Activated CD8-positive, alpha-beta T cell treated with anti-CD3 and anti-CD28 coated beads for 36 hours (primary cell): ENCODE data around the gene PARP1. TPM values are rescaled to one million over a fixed set of nuclear protein-coding genes. Genes with fewer than 3 reads are reported as not detected.

Source experiments
- ATAC-seq: fragments of 200-7000 bp; cut with Tn5 transposase; one replicate; pipeline ENCODE4 v1.10.0; 2021; ENCODE audit warnings: mild to moderate bottlenecking, moderate library complexity
- CTCF ChIA-PET: fragments of 350-600 bp; sonication (Branson Sonifier 250); formaldehyde crosslinking; loops from one replicate; lab custom pipeline; 2021; ENCODE audit warnings: antibody characterized with exemption; lab: Charles Lee
- POLR2A ChIA-PET: fragments of 350-600 bp; sonication (Branson Sonifier 250); formaldehyde crosslinking; loops from one replicate; lab custom pipeline; 2021; ENCODE audit warnings: antibody characterized with exemption; lab: Charles Lee
- DNase-seq: peaks from one replicate; pipeline ENCODE4 v3.0.0-alpha.2; 2020
- H3K27ac Mint-ChIP-seq: one replicate; pipeline ENCODE4 v1.8.0; 2021; ENCODE audit warnings: mild to moderate bottlenecking, mixed read lengths
- H3K27me3 Mint-ChIP-seq: one replicate; pipeline ENCODE4 v1.8.0; 2021; ENCODE audit warnings: mixed read lengths
- H3K36me3 Mint-ChIP-seq: one replicate; pipeline ENCODE4 v1.8.0; 2021; ENCODE audit warnings: low read depth, mixed read lengths
- H3K4me1 Mint-ChIP-seq: one replicate; pipeline ENCODE4 v1.8.0; 2021; ENCODE audit warnings: low read depth, mixed read lengths
- H3K4me3 Mint-ChIP-seq: one replicate; pipeline ENCODE4 v1.8.0; 2021; ENCODE audit warnings: mild to moderate bottlenecking, moderate library complexity, mixed read lengths
- H3K9me3 Mint-ChIP-seq: one replicate; pipeline ENCODE4 v1.8.0; 2021; ENCODE audit warnings: mixed read lengths
- intact Hi-C: fragments of 100-400 bp; cut with micrococcal nuclease; formaldehyde crosslinking; loops from one replicate; pipeline ENCODE4 v1.10.0; 2022
- total RNA-seq, 2 experiments: library from RNA; stranded (reverse); gene quantifications; one replicate each; pipeline ENCODE4 v1.2.3, GENCODE V29; 2021
- TF ChIP-seq, protein P1 (sequence below): fragments of 200-600 bp; IDR thresholded peaks from one replicate; pipeline ENCODE4 v1.8.0; 2022; ENCODE audit warnings: antibody characterized with exemption, mild to moderate bottlenecking

Gene PARP1
- total RNA-seq, 2 experiments from 2014 or later: 203 to 206 TPM

DNA sequence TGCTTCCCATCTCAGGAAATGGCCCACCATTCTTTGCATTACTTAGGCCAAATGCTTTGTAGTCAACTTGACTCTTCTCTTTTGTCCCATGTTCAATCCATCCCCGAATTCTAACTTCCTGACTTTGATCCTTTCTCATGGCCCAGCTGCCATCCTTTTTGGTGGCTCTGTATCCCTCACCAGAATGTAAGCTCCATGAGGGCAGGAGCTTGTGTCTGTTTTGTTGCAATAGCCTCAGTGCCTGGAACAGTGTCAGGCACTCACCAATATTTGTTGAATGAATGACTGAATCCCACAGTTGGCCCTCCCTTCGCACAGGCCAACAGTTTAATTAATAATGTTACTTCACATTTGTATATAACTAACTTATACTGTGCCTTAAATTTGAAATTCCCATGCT, 3.1 kb upstream of the PARP1 start:
- Mint-ChIP-seq H3K36me3 (peaks cover 7% of the 10 kb centered on the region), H3K27ac (no peak overlapping the region), H3K27me3 (no peaks in the 10 kb centered on the region), H3K9me3 (peaks cover 2% of the 10 kb centered on the region), H3K4me3 (no peak overlapping the region), H3K4me1 (peaks cover 7% of the 10 kb centered on the region)
- POLR2A ChIA-PET: interaction anchor here (1.4 kb wide), 1 partner anchor 14 kb away, joined by 3 read pairs; no protein-coding TSS in a partner anchor
- intact Hi-C loops: no loop called here
- TF ChIP-seq, protein P1, sequence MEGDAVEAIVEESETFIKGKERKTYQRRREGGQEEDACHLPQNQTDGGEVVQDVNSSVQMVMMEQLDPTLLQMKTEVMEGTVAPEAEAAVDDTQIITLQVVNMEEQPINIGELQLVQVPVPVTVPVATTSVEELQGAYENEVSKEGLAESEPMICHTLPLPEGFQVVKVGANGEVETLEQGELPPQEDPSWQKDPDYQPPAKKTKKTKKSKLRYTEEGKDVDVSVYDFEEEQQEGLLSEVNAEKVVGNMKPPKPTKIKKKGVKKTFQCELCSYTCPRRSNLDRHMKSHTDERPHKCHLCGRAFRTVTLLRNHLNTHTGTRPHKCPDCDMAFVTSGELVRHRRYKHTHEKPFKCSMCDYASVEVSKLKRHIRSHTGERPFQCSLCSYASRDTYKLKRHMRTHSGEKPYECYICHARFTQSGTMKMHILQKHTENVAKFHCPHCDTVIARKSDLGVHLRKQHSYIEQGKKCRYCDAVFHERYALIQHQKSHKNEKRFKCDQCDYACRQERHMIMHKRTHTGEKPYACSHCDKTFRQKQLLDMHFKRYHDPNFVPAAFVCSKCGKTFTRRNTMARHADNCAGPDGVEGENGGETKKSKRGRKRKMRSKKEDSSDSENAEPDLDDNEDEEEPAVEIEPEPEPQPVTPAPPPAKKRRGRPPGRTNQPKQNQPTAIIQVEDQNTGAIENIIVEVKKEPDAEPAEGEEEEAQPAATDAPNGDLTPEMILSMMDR: no peak
- no peak for ATAC-seq
- CTCF ChIA-PET: interaction anchor here (1.2 to 6.7 kb wide), 2 partner anchors 10 to 47 kb away, joined by 3 to 95 read pairs; no protein-coding TSS in a partner anchor
- DNase-seq: no peak

DNA sequence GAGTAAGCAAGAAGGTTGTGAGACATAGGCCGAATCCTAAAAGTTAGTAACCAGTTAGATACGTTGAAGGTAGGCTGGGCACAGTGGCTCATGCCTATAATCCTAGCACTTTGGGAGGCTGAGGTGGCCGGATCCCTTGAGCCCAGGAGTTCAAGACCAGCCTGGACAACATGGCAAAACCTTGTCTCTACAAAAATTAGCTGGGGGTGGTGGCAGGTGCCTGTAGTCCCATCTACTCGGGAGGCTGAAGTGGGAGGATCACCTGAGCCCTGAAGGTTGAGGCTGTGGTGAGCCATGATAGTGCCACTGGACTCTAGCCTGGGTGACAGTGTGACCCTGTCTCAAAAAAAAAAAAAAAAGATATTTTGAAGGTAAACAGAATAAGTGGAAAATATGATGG, 1.5 kb upstream of the PARP1 start:
- Mint-ChIP-seq H3K4me1 (peaks cover 21% of the 10 kb centered on the region), H3K9me3 (peaks cover 2% of the 10 kb centered on the region), H3K4me3 (no peak overlapping the region), H3K27me3 (no peaks in the 10 kb centered on the region), H3K36me3 (peaks cover 13% of the 10 kb centered on the region), H3K27ac (no peak overlapping the region)
- ChIA-PET CTCF (interaction anchor here (1.4 to 6.7 kb wide), 7 partner anchors 12 to 284 kb away, joined by 4 to 95 read pairs (median 20); partner anchors contain the start of gene STUM), POLR2A (interaction anchor here (0.7 to 1.9 kb wide), 2 partner anchors 37 to 1581 kb away, joined by 5 to 6 read pairs; no protein-coding TSS in a partner anchor)
- TF ChIP-seq, protein P1: no peak
- DNase-seq (no peak), ATAC-seq (no peak)
- intact Hi-C loops: no loop called here

- no peaks in the 10 kb centered on the region for H3K27me3 Mint-ChIP-seq
Measured at GRCh38 chr1:226408285-226409184, 642 bp upstream of the PARP1 start.

GRCh38 chr1:226407199-226407496, 745 bp downstream of the PARP1 start:
- peaks cover 37% of the 10 kb centered on the region for H3K4me1 Mint-ChIP-seq
- peak overlapping the region; percentile 99 for H3K4me3 Mint-ChIP-seq
- DNase-seq (no peak), ATAC-seq (no peak)
- TF ChIP-seq, protein P1: no peak
- peak overlapping the region; percentile 98 for H3K27ac Mint-ChIP-seq
- peaks cover 2% of the 10 kb centered on the region for H3K9me3 Mint-ChIP-seq
- ChIA-PET POLR2A (interaction anchor here (1.0 to 3.1 kb wide), 9 partner anchors 10 to 532 kb away, joined by 3 to 17 read pairs (median 4); partner anchors contain the start of genes H3-3A and LIN9), CTCF (interaction anchor here (1.0 to 6.7 kb wide), 23 partner anchors 14 to 419 kb away, joined by 3 to 95 read pairs (median 5); partner anchors contain the start of genes MIXL1 and STUM)
- H3K27me3 Mint-ChIP-seq: no peaks in the 10 kb centered on the region
- H3K36me3 Mint-ChIP-seq: peaks cover 20% of the 10 kb centered on the region
- intact Hi-C loops: no loop called here

More at GRCh38 chr1:226408285-226409184, 642 bp upstream of the PARP1 start:
- H3K27ac Mint-ChIP-seq: peak overlapping the region; percentile 86
- intact Hi-C loops: no loop called here
- ATAC-seq (no peak), DNase-seq (no peak)
- CTCF ChIA-PET: interaction anchor here (0.6 to 6.7 kb wide), 35 partner anchors 12 to 417 kb away, joined by 3 to 95 read pairs (median 4); partner anchors contain the start of genes MIXL1 and STUM
- POLR2A ChIA-PET: interaction anchor here (0.7 to 3.1 kb wide), 13 partner anchors 8 to 1582 kb away, joined by 3 to 17 read pairs (median 4); partner anchors contain the start of genes H3-3A and LIN9
- TF ChIP-seq, protein P1: no peak
- H3K4me3 Mint-ChIP-seq: peak overlapping the region; percentile 99
- peaks cover 2% of the 10 kb centered on the region for H3K9me3 Mint-ChIP-seq
- peaks cover 16% of the 10 kb centered on the region for H3K36me3 Mint-ChIP-seq
- H3K4me1 Mint-ChIP-seq: peaks cover 30% of the 10 kb centered on the region
